WTC11 (cell line): Measurements from ENCODE around the gene CHST11. TPM values are rescaled to one million over a fixed set of nuclear protein-coding genes. Genes with fewer than 3 reads are reported as not detected.

Experiments used
- ATAC-seq: fragments of 200-7000 bp; cut with Tn5 transposase; 2 replicates; pipeline ENCODE4 v1.10.0; 2021; ENCODE audit warnings: mild to moderate bottlenecking, moderate library complexity
- CTCF ChIA-PET: fragments of 300-600 bp; sonication (Branson Sonifier 250); formaldehyde crosslinking; loops from one replicate; lab custom pipeline; 2021; ENCODE audit warnings: antibody characterized with exemption; lab: Charles Lee
- POLR2A ChIA-PET: fragments of 350-600 bp; sonication (Branson Sonifier 250); formaldehyde crosslinking; loops from one replicate; lab custom pipeline; 2021; ENCODE audit warnings: antibody characterized with exemption; lab: Charles Lee
- DNase-seq: peaks from one replicate; pipeline ENCODE4 v3.0.0; 2021; ENCODE audit warnings: low spot score
- H3K27ac Mint-ChIP-seq: 2 replicates; pipeline ENCODE4 v1.8.0; 2021; ENCODE audit warnings: mixed read lengths
- H3K27me3 Mint-ChIP-seq: 2 replicates; pipeline ENCODE4 v1.8.0; 2021; ENCODE audit warnings: low read depth, mild to moderate bottlenecking, moderate library complexity, mixed read lengths
- H3K36me3 Mint-ChIP-seq: 2 replicates; pipeline ENCODE4 v1.8.0; 2021; ENCODE audit warnings: mixed read lengths
- H3K4me1 Mint-ChIP-seq: 2 replicates; pipeline ENCODE4 v1.8.0; 2022; ENCODE audit warnings: mixed read lengths
- H3K4me3 Mint-ChIP-seq: 2 replicates; pipeline ENCODE4 v1.8.0; 2021; ENCODE audit warnings: mild to moderate bottlenecking, moderate library complexity, mixed read lengths
- H3K9me3 Mint-ChIP-seq: 2 replicates; pipeline ENCODE4 v1.8.0; 2021; ENCODE audit warnings: mixed read lengths
- CBFB ChIP-seq: sonication (generic); formaldehyde crosslinking; IDR thresholded peaks from 2 replicates; pipeline ENCODE4 v1.8.1; 2022; ENCODE audit warnings: mild to moderate bottlenecking, low read depth, missing genetic modification reagents
- CREM ChIP-seq: sonication (generic); formaldehyde crosslinking; IDR thresholded peaks from 2 replicates; pipeline ENCODE4 v1.8.1; 2022; ENCODE audit warnings: mild to moderate bottlenecking, missing genetic modification reagents, moderate library complexity
- CTCF ChIP-seq: fragments of 200-600 bp; IDR thresholded peaks from 2 replicates; pipeline ENCODE4 v1.8.0; 2022; ENCODE audit warnings: antibody characterized with exemption
- ERG ChIP-seq: fragments of 250-450 bp; sonication (Bioruptor Pico); IDR thresholded peaks from 2 replicates; pipeline ENCODE4 v1.8.0; 2021; ENCODE audit warnings: mild to moderate bottlenecking
- GTF2I ChIP-seq: fragments of 250-450 bp; sonication (Bioruptor Pico); conservative IDR thresholded peaks from 2 replicates; pipeline ENCODE4 v1.4.0; 2021; ENCODE audit warnings: mild to moderate bottlenecking
- HMGA2 ChIP-seq: fragments of 250-450 bp; sonication (Bioruptor Pico); IDR thresholded peaks from 2 replicates; pipeline ENCODE4 v1.4.0; 2021; ENCODE audit warnings: mild to moderate bottlenecking, moderate library complexity
- JUN ChIP-seq: sonication (generic); formaldehyde crosslinking; IDR thresholded peaks from 2 replicates; pipeline ENCODE4 v1.8.0; 2023; ENCODE audit warnings: mild to moderate bottlenecking, missing genetic modification reagents
- KAT7 ChIP-seq: sonication (generic); formaldehyde crosslinking; IDR thresholded peaks from 2 replicates; pipeline ENCODE4 v1.8.1; 2023; ENCODE audit warnings: missing genetic modification reagents, mild to moderate bottlenecking, borderline replicate concordance
- MXD4 ChIP-seq: fragments of 250-450 bp; sonication (Bioruptor Pico); IDR thresholded peaks from 2 replicates; pipeline ENCODE4 v1.8.0; 2021; ENCODE audit warnings: mild to moderate bottlenecking, moderate library complexity, borderline replicate concordance
- PRRX2 ChIP-seq: fragments of 250-450 bp; sonication (Bioruptor Pico); IDR thresholded peaks from 2 replicates; pipeline ENCODE4 v1.8.0; 2021; ENCODE audit warnings: mild to moderate bottlenecking
- SMAD3 ChIP-seq: sonication (generic); formaldehyde crosslinking; IDR thresholded peaks from 2 replicates; pipeline ENCODE4 v1.8.0; 2022; ENCODE audit warnings: missing genetic modification reagents, mild to moderate bottlenecking, borderline replicate concordance
- SP1 ChIP-seq: sonication (generic); formaldehyde crosslinking; conservative IDR thresholded peaks from 2 replicates; pipeline ENCODE4 v1.8.1; 2022; ENCODE audit warnings: missing genetic modification reagents
- ZBTB43 ChIP-seq: sonication (generic); formaldehyde crosslinking; IDR thresholded peaks from 2 replicates; pipeline ENCODE4 v1.8.1; 2023; ENCODE audit warnings: mild to moderate bottlenecking, missing genetic modification reagents
- ZNF219 ChIP-seq: sonication (generic); formaldehyde crosslinking; IDR thresholded peaks from 2 replicates; pipeline ENCODE4 v1.8.0; 2023; ENCODE audit warnings: missing genetic modification reagents, mild to moderate bottlenecking, borderline replicate concordance
- total RNA-seq: library from RNA; stranded (reverse); gene quantifications from 3 replicates; pipeline ENCODE4 v1.2.3, GENCODE V29; 2021
- TF ChIP-seq, protein P1 (sequence below): fragments of 250-450 bp; sonication (Bioruptor Pico); IDR thresholded peaks from 2 replicates; pipeline ENCODE4 v2.1.2; 2022; ENCODE audit warnings: mild to moderate bottlenecking, moderate library complexity
- TF ChIP-seq, protein P2 (sequence below): sonication (generic); formaldehyde crosslinking; IDR thresholded peaks from 2 replicates; pipeline ENCODE4 v1.8.1; 2023; ENCODE audit warnings: mild to moderate bottlenecking, missing genetic modification reagents, moderate library complexity
- TF ChIP-seq, protein P3 (sequence below): fragments of 250-450 bp; sonication (Bioruptor Pico); IDR thresholded peaks from 2 replicates; pipeline ENCODE4 v1.9.0; 2021; ENCODE audit warnings: mild to moderate bottlenecking
- TF ChIP-seq, protein P4 (sequence below): sonication (generic); formaldehyde crosslinking; IDR thresholded peaks from 2 replicates; pipeline ENCODE4 v1.8.0; 2023; ENCODE audit warnings: mild to moderate bottlenecking, missing genetic modification reagents

Gene CHST11
- total RNA-seq, 1 experiment from 2014 or later = 24.2 TPM

- CTCF ChIA-PET = no interaction called here
- 0 out of 2 replicates have a peak overlapping the region, but pooled peaks have one; percentile 81 for H3K27ac Mint-ChIP-seq
Measured at GRCh38 chr12:104721936-104722335, 265.2 kb downstream of the CHST11 start.

GRCh38 chr12:104722601-104723534, 266.1 kb downstream of the CHST11 start:
- H3K4me3 Mint-ChIP-seq = no peak overlapping the region

More at GRCh38 chr12:104721936-104722335, 265.2 kb downstream of the CHST11 start:
- no peaks in the 10 kb centered on the region for H3K36me3 Mint-ChIP-seq
- no peaks in the 10 kb centered on the region for H3K9me3 Mint-ChIP-seq
- TF ChIP-seq, protein P1, sequence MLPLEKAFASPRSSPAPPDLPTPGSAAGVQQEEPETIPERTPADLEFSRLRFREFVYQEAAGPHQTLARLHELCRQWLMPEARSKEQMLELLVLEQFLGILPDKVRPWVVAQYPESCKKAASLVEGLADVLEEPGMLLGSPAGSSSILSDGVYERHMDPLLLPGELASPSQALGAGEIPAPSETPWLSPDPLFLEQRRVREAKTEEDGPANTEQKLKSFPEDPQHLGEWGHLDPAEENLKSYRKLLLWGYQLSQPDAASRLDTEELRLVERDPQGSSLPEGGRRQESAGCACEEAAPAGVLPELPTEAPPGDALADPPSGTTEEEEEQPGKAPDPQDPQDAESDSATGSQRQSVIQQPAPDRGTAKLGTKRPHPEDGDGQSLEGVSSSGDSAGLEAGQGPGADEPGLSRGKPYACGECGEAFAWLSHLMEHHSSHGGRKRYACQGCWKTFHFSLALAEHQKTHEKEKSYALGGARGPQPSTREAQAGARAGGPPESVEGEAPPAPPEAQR (CRISPR knock-in tag) = no peak
- TF ChIP-seq CBFB (CRISPR knock-in tag) (no peak), CTCF (no peak), JUN (no peak), CREM (CRISPR knock-in tag) (no peak), MXD4 (CRISPR knock-in tag) (no peak), ZNF219 (CRISPR knock-in tag) (no peak), SMAD3 (CRISPR knock-in tag) (no peak), SP1 (CRISPR knock-in tag) (no peak), ERG (CRISPR knock-in tag) (no peak), PRRX2 (CRISPR knock-in tag) (no peak), HMGA2 (CRISPR knock-in tag) (no peak)
- TF ChIP-seq, protein P2, sequence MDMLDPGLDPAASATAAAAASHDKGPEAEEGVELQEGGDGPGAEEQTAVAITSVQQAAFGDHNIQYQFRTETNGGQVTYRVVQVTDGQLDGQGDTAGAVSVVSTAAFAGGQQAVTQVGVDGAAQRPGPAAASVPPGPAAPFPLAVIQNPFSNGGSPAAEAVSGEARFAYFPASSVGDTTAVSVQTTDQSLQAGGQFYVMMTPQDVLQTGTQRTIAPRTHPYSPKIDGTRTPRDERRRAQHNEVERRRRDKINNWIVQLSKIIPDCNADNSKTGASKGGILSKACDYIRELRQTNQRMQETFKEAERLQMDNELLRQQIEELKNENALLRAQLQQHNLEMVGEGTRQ (CRISPR knock-in tag) = no peak
- TF ChIP-seq, protein P3, sequence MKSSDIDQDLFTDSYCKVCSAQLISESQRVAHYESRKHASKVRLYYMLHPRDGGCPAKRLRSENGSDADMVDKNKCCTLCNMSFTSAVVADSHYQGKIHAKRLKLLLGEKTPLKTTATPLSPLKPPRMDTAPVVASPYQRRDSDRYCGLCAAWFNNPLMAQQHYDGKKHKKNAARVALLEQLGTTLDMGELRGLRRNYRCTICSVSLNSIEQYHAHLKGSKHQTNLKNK (CRISPR knock-in tag) = no peak
- H3K27me3 Mint-ChIP-seq = no peaks in the 10 kb centered on the region
- H3K4me1 Mint-ChIP-seq = peaks cover 45% of the 10 kb centered on the region
- no peak for ATAC-seq
- DNase-seq = no peak
- POLR2A ChIA-PET = no interaction called here
- H3K4me3 Mint-ChIP-seq = no peak overlapping the region

More at GRCh38 chr12:104722601-104723534, 266.1 kb downstream of the CHST11 start:
- TF ChIP-seq KAT7 (CRISPR knock-in tag) (no peak), GTF2I (CRISPR knock-in tag) (0 out of 2 replicates have a peak, but pooled peaks have one; percentile 31), ZBTB43 (CRISPR knock-in tag) (0 out of 2 replicates have a peak, but pooled peaks have one; percentile 31)
- TF ChIP-seq, protein P4, sequence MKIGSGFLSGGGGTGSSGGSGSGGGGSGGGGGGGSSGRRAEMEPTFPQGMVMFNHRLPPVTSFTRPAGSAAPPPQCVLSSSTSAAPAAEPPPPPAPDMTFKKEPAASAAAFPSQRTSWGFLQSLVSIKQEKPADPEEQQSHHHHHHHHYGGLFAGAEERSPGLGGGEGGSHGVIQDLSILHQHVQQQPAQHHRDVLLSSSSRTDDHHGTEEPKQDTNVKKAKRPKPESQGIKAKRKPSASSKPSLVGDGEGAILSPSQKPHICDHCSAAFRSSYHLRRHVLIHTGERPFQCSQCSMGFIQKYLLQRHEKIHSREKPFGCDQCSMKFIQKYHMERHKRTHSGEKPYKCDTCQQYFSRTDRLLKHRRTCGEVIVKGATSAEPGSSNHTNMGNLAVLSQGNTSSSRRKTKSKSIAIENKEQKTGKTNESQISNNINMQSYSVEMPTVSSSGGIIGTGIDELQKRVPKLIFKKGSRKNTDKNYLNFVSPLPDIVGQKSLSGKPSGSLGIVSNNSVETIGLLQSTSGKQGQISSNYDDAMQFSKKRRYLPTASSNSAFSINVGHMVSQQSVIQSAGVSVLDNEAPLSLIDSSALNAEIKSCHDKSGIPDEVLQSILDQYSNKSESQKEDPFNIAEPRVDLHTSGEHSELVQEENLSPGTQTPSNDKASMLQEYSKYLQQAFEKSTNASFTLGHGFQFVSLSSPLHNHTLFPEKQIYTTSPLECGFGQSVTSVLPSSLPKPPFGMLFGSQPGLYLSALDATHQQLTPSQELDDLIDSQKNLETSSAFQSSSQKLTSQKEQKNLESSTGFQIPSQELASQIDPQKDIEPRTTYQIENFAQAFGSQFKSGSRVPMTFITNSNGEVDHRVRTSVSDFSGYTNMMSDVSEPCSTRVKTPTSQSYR (CRISPR knock-in tag) = 0 out of 2 replicates have a peak, but pooled peaks have one; percentile 18
- ATAC-seq (peak; percentile 7; the same call in 1 of the 2 replicates), DNase-seq (no peak)
- CTCF ChIA-PET = no interaction called here
- Mint-ChIP-seq H3K36me3 (no peaks in the 10 kb centered on the region), H3K27me3 (no peaks in the 10 kb centered on the region), H3K27ac (peak overlapping the region; percentile 81; the same call in 1 of the 2 replicates), H3K4me1 (peaks cover 45% of the 10 kb centered on the region), H3K9me3 (no peaks in the 10 kb centered on the region)
- POLR2A ChIA-PET = no interaction called here
